Upper lobe of right lung (tissue), 1 donor: ENCODE data around the gene MEGF6. TPM values are rescaled to one million over a fixed set of nuclear protein-coding genes. Genes with fewer than 3 reads are reported as not detected.

Source experiments
- ATAC-seq: fragments of 200-7000 bp; cut with Tn5 transposase; one replicate; pipeline ENCODE4 v1.9.1; 2020; ENCODE audit warnings: mild to moderate bottlenecking, moderate library complexity
- DNase-seq: peaks from one replicate; pipeline ENCODE4 v3.0.0-alpha.2; 2020
- H3K27ac ChIP-seq: fragments of 200-600 bp; one replicate; pipeline ENCODE4 v1.8.0; 2022
- H3K27me3 ChIP-seq: fragments of 200-600 bp; one replicate; pipeline ENCODE4 v1.8.0; 2022; ENCODE audit warnings: mild to moderate bottlenecking
- H3K36me3 ChIP-seq: fragments of 200-600 bp; one replicate; pipeline ENCODE4 v1.8.0; 2022
- H3K4me1 ChIP-seq: fragments of 200-600 bp; one replicate; pipeline ENCODE4 v1.8.0; 2022
- H3K4me3 ChIP-seq: fragments of 200-600 bp; one replicate; pipeline ENCODE4 v1.8.0; 2022; ENCODE audit warnings: mild to moderate bottlenecking
- H3K9me3 ChIP-seq: fragments of 200-600 bp; one replicate; pipeline ENCODE4 v1.8.0; 2022
- CTCF ChIP-seq: fragments of 200-600 bp; IDR thresholded peaks from one replicate; pipeline ENCODE4 v1.8.0; 2022; ENCODE audit warnings: antibody characterized with exemption
- intact Hi-C: fragments of 100-400 bp; cut with DNase I; formaldehyde crosslinking; loops from one replicate; pipeline ENCODE4 v1.11.0; 2022
- total RNA-seq: library from RNA; stranded (reverse); fragmentation: NEBNext Ultra II Directional; extraction: Animal tissue kit (Norgen Biotek cat#: 25700); gene quantifications from one replicate; pipeline ENCODE4 v1.2.1, GENCODE V29; 2021
- donor health status: DM: no; HTN: yes; CAD: no; lungs with severe emphysema.

MEGF6 gene
- total RNA-seq, 1 donor from 2014 or later: 96.6 TPM

GRCh38 chr1:3477241-3477995 is 133.9 kb downstream of the MEGF6 start:
- Histone ChIP-seq H3K27ac (no peak overlapping the region), H3K4me3 (no peak overlapping the region), H3K9me3 (no peaks in the 10 kb centered on the region), H3K36me3 (no peaks in the 10 kb centered on the region), H3K27me3 (no peaks in the 10 kb centered on the region), H3K4me1 (no peaks in the 10 kb centered on the region)
- DNase-seq (no peak), ATAC-seq (no peak)
- intact Hi-C loops: no loop called here
- TF ChIP-seq CTCF: no peak

- intact Hi-C loops: no loop called here
- no peak for TF ChIP-seq CTCF
- H3K4me1 ChIP-seq: no peaks in the 10 kb centered on the region
- H3K36me3 ChIP-seq: no peaks in the 10 kb centered on the region
- H3K27ac ChIP-seq: no peak overlapping the region
- H3K27me3 ChIP-seq: no peaks in the 10 kb centered on the region
- ATAC-seq (no peak), DNase-seq (no peak)
- H3K9me3 ChIP-seq: no peaks in the 10 kb centered on the region
- H3K4me3 ChIP-seq: no peak overlapping the region
Measured at GRCh38 chr1:3476666-3477065, 134.6 kb downstream of the MEGF6 start.

- no peak overlapping the region for H3K27ac ChIP-seq
- no peaks in the 10 kb centered on the region for H3K36me3 ChIP-seq
- TF ChIP-seq CTCF: no peak
Measured at GRCh38 chr1:3475839-3476573, 135.3 kb downstream of the MEGF6 start.

GRCh38 chr1:3474421-3474820 is 136.9 kb downstream of the MEGF6 start:
- Histone ChIP-seq H3K27me3 (no peaks in the 10 kb centered on the region), H3K4me1 (peaks cover 4% of the 10 kb centered on the region), H3K4me3 (no peak overlapping the region), H3K36me3 (no peaks in the 10 kb centered on the region), H3K27ac (no peak overlapping the region), H3K9me3 (no peaks in the 10 kb centered on the region)
- ATAC-seq (no peak), DNase-seq (no peak)
- no peak for TF ChIP-seq CTCF
- intact Hi-C loops: no loop called here

More at GRCh38 chr1:3475839-3476573, 135.3 kb downstream of the MEGF6 start:
- Histone ChIP-seq H3K4me3 (no peak overlapping the region), H3K27me3 (no peaks in the 10 kb centered on the region), H3K9me3 (no peaks in the 10 kb centered on the region), H3K4me1 (peaks cover 4% of the 10 kb centered on the region)
- intact Hi-C loops: no loop called here
- ATAC-seq (no peak), DNase-seq (no peak)

- Histone ChIP-seq H3K27me3 (no peaks in the 10 kb centered on the region), H3K36me3 (no peaks in the 10 kb centered on the region)
Measured at GRCh38 chr1:3474016-3474415, 137.3 kb downstream of the MEGF6 start.

More at GRCh38 chr1:3474016-3474415, 137.3 kb downstream of the MEGF6 start:
- no peak overlapping the region for H3K4me3 ChIP-seq
- TF ChIP-seq CTCF: no peak
- no peak for DNase-seq
- H3K4me1 ChIP-seq: peaks cover 4% of the 10 kb centered on the region
- no peaks in the 10 kb centered on the region for H3K9me3 ChIP-seq
- no peak overlapping the region for H3K27ac ChIP-seq
- ATAC-seq: no peak
- intact Hi-C loops: no loop called here
